HG03342 (cell line): ENCODE measurements around the gene IFTAP.

Experiments
- ATAC-seq: cut with Tn5 transposase; IDR thresholded peaks from one replicate; pipeline ENCODE4 v1.9.1; 2021; ENCODE audit warnings: mild to moderate bottlenecking, moderate library complexity; ENCODE audit not compliant: unreplicated experiment

IFTAP gene

GRCh38 chr11:36596880-36597279, 2.6 kb downstream of the IFTAP start:
- no peak for ATAC-seq

GRCh38 chr11:36598051-36598450, 3.7 kb downstream of the IFTAP start, which contains the start of gene RAG2:
Gene RAG2, minus strand, starts transcription at chr11:36598236. Its CDS starts 4,068 bp downstream, at chr11:36594168.
- ATAC-seq = no peak

DNA sequence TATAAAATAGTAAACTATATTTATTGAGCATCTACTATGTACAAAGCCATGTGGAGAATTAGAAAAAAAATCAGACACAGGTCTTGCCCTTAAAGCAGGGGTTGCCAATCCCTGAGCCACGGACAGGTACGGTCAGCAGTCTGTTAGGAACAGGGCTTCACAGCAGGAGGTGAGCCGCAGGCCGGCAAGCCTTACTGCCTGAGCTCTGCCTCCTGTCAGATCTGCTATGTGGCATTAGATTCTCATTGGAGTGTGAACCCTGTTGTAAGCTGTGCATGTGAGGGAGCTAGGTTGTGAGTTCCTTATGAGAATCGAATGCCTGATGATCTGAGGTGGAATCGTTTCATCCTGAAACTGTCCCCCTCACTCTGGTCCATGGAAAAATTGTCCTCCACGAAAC, 5.9 kb downstream of the IFTAP start:
- ATAC-seq = no peak

- no peak for ATAC-seq
Measured at GRCh38 chr11:36601155-36601554, 6.9 kb downstream of the IFTAP start.

DNA sequence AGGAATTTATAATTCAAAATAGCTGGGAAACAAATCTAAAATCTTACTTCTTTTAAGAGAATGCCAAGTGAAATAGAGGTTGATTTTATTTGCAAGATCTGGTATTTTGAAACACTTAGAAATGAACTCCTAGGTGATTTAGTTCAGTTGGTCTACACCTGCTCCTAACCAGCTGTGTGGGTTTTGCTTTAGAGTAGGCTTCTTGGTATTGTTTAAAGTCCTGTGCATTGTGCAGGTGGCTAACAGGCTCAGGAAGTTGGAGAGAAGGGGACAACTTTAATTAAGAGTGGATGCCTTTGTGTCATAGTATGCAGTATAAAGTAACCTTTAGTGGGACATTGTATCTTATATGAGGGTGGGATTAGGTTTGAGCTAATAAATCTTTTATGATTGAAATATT, 7.8 kb downstream of the IFTAP start:
- ATAC-seq = no peak

GRCh38 chr11:36605221-36606216, 11.2 kb downstream of the IFTAP start:
- no peak for ATAC-seq

DNA sequence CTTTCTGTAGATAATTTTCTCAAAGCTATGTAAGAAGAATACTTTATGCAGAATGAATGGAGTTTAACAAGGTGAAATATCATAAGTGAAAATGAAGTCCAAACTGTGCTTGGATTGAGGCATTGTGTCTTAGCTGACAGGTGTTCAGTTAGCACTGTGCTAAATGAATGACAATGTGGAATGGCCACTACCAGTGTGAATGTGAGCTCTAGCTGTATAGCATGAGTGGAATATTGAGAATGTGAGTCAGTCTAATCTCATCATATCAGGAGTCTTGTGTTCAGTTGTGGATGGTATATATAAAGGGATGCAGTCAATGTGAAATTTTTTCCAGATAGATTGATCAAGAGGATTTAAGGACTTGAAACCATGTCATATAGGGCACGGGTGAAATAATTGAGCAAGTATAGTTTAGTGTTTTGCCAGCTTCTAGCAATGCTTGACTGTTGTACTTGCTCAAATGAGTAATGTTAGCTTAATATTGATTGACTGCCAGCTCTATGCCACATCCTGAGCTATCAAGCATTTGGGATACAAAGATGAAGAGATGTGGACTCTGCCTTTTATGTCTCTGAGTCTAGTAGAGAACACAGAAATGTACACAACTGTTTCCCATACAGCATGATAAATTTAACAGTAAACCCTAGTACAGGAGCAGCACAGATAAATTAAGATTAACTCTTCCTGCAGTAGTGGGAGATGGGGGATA, 14.3 kb downstream of the IFTAP start:
- ATAC-seq = no peak

DNA sequence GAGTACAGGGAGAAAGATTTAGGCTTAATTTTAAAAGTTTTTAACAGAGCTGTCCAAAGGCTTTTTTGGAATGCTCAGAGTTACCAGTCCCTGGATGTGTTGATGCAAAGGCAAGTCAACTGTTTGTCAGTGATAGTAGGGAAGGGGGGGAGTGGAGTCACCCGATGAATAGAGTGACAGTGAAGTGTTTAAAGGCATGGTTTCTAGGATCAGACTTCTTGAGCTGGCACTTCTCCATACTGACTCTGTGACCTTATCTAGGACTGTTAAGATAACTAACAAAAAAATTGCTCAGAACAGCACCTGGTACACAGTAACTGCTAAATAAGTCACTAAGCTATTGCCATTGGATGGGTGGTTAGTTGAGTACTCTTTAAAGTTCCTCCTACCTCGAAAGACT, 15.1 kb downstream of the IFTAP start:
- ATAC-seq = no peak

DNA sequence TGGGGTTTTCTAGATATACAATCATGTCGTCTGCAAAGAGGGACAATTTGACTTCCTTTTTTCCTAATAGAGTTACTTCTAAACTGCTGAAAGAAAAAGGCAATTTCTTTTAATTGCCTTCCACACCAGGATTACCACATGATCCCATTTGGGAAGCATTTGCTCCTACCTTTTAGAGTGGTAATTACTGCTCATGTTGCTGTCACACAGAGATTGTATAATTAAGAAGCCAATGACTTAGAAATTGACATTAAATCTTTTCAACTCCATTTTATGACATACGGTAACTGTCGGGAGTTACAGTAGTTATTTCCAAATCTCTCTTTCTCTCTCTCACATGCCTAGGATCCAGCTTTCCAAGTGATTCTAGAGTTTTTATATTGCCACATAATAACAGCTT, 21.5 kb downstream of the IFTAP start:
- no peak for ATAC-seq

DNA sequence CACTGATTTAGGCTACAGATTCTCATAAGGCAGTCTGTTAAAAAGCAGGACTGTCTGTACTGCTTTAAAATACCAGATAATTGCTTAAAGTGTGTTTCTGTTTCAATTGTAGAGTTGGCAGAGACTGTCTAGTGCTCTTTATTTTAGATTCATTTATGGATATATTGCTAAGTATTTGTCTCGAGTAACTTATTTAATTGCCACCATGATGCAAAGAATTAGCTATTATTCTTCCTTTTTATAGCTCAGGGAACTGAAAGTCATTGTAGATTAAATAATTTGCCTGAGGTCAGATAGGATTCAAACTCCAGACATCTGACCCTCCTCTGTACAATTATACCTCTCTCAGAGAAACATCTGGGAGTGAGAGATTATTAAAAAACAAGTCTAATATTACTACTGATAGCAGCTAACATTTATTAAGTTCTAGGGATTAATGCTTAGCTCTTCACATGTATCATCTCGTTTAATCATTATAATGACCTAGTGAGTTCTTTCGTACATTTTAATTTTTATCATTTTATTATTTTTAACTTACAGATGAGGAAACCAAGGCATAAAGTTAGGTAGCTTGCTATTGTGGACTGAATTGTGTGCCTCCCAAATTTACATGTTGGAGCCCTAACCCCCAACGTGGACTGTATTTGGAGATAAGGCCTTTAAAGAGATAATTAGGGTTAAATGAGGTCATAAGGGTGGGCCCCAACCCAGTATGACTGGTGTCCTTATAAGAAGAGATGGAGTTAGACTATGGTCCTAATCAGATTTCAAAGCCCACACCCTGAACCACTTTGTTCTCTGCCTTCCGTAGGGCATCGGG, 23.5 kb downstream of the IFTAP start:
- ATAC-seq = no peak

DNA sequence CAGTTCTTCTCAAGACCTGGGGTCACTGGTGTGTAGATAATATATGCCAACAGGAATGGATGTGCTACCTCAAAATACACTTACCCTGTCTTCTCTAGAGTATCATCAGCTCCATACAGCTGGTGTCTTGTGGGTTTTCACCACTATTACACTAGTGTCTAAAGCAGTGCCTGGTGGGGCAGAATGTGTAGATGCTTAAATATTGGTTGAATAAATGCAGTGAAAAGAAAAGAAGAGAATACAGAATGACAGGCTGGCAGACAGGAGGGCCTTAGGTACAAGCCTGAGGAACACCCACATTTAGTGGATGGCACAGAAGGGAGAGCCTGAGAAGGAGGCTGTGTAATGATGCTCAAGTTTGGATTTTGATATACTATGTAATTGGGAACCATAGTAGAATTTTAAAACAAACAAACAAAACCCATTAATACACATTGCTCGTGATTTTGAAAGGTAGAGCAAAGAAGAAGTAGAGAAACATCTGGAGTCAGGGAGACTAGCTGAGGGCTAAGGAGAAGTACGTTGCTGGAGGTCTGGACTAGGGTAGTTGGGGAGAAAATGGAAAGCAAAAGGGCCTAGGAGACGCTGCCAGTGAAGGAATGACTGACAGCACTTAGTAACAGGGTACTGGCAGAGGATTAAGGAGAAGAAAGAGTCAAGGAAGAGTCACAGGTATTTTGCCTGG, 24.2 kb downstream of the IFTAP start:
- ATAC-seq = no peak

- ATAC-seq = no peak
Measured at GRCh38 chr11:36619502-36619901, 25.2 kb downstream of the IFTAP start.

GRCh38 chr11:36620246-36620645, 25.9 kb downstream of the IFTAP start:
- ATAC-seq = no peak

- peak; percentile 71 for ATAC-seq
Measured at GRCh38 chr11:36622431-36623136, 28.3 kb downstream of the IFTAP start.

DNA sequence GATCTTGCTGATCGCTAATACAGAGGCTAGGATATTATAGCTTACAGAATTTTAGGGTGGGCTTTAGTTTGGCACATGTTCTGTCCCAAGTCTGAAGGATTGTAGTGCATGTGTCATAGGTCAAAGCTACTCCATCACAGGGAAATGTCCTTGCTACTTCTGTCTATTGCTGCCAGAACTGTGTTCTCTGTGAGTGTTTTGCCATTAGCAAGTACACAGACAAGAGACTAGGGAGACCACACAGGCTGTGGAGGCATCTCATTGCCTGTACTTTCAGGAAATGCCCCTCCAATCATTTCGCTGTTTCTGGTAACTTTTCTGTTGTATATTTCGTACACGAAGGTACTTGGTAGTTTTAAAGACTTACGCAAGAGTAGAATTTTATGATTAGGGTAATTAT, 29.2 kb downstream of the IFTAP start:
- ATAC-seq = no peak

- ATAC-seq = no peak
Measured at GRCh38 chr11:36627006-36627405, 32.7 kb downstream of the IFTAP start.

GRCh38 chr11:36627471-36627870, 33.2 kb downstream of the IFTAP start:
- no peak for ATAC-seq

DNA sequence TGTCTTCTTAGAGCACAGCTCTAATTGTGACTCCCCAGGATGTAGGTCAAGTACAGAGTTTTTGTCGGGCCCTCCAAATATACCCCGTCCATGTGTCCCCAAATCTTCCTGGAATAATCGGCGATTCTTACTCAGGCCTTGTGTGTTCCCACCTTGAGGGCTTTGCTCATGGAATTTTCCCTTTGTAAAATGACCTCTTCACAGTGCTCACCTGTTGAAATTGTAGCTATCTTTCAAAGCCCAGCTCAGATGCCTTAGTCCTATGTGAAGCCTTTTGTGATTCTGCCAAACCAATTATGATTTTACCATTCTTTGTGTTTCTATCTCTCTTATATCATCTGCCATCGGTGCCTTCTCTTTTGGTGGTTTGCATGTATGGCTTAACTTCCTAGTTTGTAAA, 33.8 kb downstream of the IFTAP start:
- no peak for ATAC-seq

GRCh38 chr11:36628765-36629244, 34.5 kb downstream of the IFTAP start:
- no peak for ATAC-seq

- ATAC-seq = peak; percentile 83
Measured at GRCh38 chr11:36631774-36632173, 37.5 kb downstream of the IFTAP start.
